Measurements from ENCODE around the gene STARD7.

DNA sequence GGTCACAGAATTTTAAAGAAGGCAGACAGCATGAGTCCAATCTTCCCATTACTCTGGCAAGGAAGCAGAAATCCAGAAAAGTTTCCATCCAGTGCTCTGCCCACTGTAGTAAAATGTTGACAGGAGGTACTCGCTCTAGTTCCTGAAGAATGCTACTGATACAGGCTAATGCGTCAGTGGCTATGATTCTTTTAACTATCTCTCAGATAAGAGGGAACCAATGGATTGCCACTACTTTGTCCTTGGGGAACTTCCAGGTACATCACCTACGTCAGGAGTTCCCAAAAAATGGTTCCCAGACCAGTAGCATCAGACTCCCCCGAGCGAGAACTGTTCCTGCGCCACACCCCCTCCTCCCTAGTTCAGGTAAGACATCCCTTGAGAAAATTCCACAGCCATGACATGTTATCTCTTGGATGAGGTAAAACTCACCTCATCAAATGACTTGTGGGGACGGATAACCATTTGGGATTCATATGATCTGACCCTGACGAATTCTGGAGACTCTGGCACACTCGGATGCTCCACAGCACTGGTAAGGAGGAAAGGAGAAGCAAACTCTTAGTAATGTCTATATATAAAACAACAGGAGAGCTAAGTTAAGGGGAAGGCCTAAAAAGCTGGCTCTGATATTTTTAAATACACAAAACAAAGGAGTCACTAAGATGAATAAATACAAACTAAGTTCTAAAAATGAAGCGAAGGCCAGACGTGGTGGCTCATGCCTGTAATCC, 16.5 kb downstream of the STARD7 start:
- TF ChIP-seq ZNF133 (CRISPR knock-in tag; IDR thresholded peaks at IDR 0.05) = no peak
- TF ChIP-seq ZNF830 (CRISPR knock-in tag; IDR thresholded peaks at IDR 0.05) = no peak
- no peak for TF ChIP-seq STAT5B (CRISPR knock-in tag; IDR thresholded peaks at IDR 0.05)
- no peak for TF ChIP-seq CBX1 (IDR thresholded peaks at IDR 0.05; ENCODE audit: low read depth)
- TF ChIP-seq SIN3A (IDR thresholded peaks at IDR 0.05; ENCODE audit: borderline replicate concordance in 2 of 2, control insufficient read depth in 1 of 2, low read depth in 2 of 2, low read length in 2 of 2) = no peak
- TF ChIP-seq, protein P1, sequence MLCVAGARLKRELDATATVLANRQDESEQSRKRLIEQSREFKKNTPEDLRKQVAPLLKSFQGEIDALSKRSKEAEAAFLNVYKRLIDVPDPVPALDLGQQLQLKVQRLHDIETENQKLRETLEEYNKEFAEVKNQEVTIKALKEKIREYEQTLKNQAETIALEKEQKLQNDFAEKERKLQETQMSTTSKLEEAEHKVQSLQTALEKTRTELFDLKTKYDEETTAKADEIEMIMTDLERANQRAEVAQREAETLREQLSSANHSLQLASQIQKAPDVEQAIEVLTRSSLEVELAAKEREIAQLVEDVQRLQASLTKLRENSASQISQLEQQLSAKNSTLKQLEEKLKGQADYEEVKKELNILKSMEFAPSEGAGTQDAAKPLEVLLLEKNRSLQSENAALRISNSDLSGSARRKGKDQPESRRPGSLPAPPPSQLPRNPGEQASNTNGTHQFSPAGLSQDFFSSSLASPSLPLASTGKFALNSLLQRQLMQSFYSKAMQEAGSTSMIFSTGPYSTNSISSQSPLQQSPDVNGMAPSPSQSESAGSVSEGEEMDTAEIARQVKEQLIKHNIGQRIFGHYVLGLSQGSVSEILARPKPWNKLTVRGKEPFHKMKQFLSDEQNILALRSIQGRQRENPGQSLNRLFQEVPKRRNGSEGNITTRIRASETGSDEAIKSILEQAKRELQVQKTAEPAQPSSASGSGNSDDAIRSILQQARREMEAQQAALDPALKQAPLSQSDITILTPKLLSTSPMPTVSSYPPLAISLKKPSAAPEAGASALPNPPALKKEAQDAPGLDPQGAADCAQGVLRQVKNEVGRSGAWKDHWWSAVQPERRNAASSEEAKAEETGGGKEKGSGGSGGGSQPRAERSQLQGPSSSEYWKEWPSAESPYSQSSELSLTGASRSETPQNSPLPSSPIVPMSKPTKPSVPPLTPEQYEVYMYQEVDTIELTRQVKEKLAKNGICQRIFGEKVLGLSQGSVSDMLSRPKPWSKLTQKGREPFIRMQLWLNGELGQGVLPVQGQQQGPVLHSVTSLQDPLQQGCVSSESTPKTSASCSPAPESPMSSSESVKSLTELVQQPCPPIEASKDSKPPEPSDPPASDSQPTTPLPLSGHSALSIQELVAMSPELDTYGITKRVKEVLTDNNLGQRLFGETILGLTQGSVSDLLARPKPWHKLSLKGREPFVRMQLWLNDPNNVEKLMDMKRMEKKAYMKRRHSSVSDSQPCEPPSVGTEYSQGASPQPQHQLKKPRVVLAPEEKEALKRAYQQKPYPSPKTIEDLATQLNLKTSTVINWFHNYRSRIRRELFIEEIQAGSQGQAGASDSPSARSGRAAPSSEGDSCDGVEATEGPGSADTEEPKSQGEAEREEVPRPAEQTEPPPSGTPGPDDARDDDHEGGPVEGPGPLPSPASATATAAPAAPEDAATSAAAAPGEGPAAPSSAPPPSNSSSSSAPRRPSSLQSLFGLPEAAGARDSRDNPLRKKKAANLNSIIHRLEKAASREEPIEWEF (CRISPR knock-in tag; IDR thresholded peaks at IDR 0.05) = no peak
- TF ChIP-seq SMAD3 (CRISPR knock-in tag; conservative IDR thresholded peaks at IDR 0.05) = no peak

Measured in K562 (cell line).